IMR-90 (cell line): Measurements from ENCODE around the gene DYRK1B. TPM values are rescaled to one million over a fixed set of nuclear protein-coding genes. Genes with fewer than 3 reads are reported as not detected.
A peak's percentile ranks its signal among the peaks of the same experiment; 100 is the strongest.

Experiments
- ATAC-seq: fragments of 200-7000 bp; cut with Tn5 transposase; 2 replicates; pipeline ENCODE4 v1.9.1; 2020; ENCODE audit warnings: low read depth, mild to moderate bottlenecking, moderate library complexity
- BruUV-seq: library from RNA; stranded (reverse); fragments of 400-500 nt; replicated peaks from 2 replicates; lab custom pipeline; 2021; lab: Mats Ljungman, UMichigan
- CTCF ChIA-PET: fragments of 300-600 bp; formaldehyde crosslinking; extraction: SDS; loops from one replicate; lab custom pipeline; 2021; ENCODE audit warnings: antibody characterized with exemption; lab: Yijun Ruan, JAX
- POLR2A ChIA-PET: fragments of 300-600 bp; sonication (Branson Sonifier 250); formaldehyde crosslinking; loops from one replicate; lab custom pipeline; 2022; ENCODE audit warnings: antibody characterized with exemption; ENCODE audit not compliant: unreplicated experiment; lab: Charles Lee
- DNase-seq: peaks from one replicate; pipeline ENCODE4 v3.0.0; 2013
- H2AFZ ChIP-seq: replicated peaks from 2 replicates; pipeline ENCODE3; 2013; ENCODE audit warnings: low read length, mild to moderate bottlenecking; ENCODE audit not compliant: poor library complexity
- H2AK5ac ChIP-seq: 2 replicates; pipeline ENCODE4 v1.6.1; 2013; ENCODE audit warnings: low read depth, low read length, inconsistent platforms
- H2AK9ac ChIP-seq: replicated peaks from 2 replicates; pipeline ENCODE3; 2013; ENCODE audit warnings: mild to moderate bottlenecking, low read depth, low read length, moderate library complexity; ENCODE audit not compliant: poor library complexity
- H2BK120ac ChIP-seq: 2 replicates; pipeline ENCODE4 v1.6.1; 2013; ENCODE audit warnings: low read depth, low read length, inconsistent platforms
- H2BK15ac ChIP-seq: 3 replicates; pipeline ENCODE4 v1.6.1; 2013; ENCODE audit warnings: low read depth, low read length, inconsistent platforms
- H2BK20ac ChIP-seq: 2 replicates; pipeline ENCODE4 v1.6.1; 2013; ENCODE audit warnings: low read depth, mild to moderate bottlenecking, inconsistent platforms, low read length, moderate library complexity
- H2BK5ac ChIP-seq: 2 replicates; pipeline ENCODE4 v1.6.1; 2013; ENCODE audit warnings: mild to moderate bottlenecking, low read depth, low read length, inconsistent platforms; ENCODE audit not compliant: poor library complexity, severe bottlenecking
- H3K14ac ChIP-seq: replicated peaks from 2 replicates; pipeline ENCODE4 v1.6.1; 2013; ENCODE audit warnings: low read depth, low read length, inconsistent platforms
- H3K18ac ChIP-seq: 2 replicates; pipeline ENCODE4 v1.6.1; 2013; ENCODE audit warnings: low read depth, low read length, control low read depth
- H3K23ac ChIP-seq: 2 replicates; pipeline ENCODE4 v1.6.1; 2013; ENCODE audit warnings: low read depth, low read length, inconsistent platforms
- H3K27ac ChIP-seq: 2 replicates; pipeline ENCODE4 v1.5.1; 2013; ENCODE audit warnings: mild to moderate bottlenecking, control low read depth, low read length; ENCODE audit not compliant: insufficient read depth
- H3K27me3 ChIP-seq: 2 replicates; pipeline ENCODE4 v1.6.1; 2013; ENCODE audit warnings: low read length; ENCODE audit not compliant: control insufficient read depth, insufficient read depth
- H3K36me3 ChIP-seq: 2 replicates; pipeline ENCODE4 v1.6.1; 2013; ENCODE audit warnings: low read length, mixed read lengths; ENCODE audit not compliant: control insufficient read depth, insufficient read depth
- H3K4ac ChIP-seq: 2 replicates; pipeline ENCODE4 v1.6.1; 2013; ENCODE audit warnings: low read depth, low read length, inconsistent platforms
- H3K4me1 ChIP-seq: 2 replicates; pipeline ENCODE4 v1.6.1; 2013; ENCODE audit warnings: low read length, mixed read lengths; ENCODE audit not compliant: control insufficient read depth, insufficient read depth
- H3K4me2 ChIP-seq: 2 replicates; pipeline ENCODE4 v1.6.1; 2013; ENCODE audit warnings: low read depth, mild to moderate bottlenecking, control low read depth, low read length, moderate library complexity
- H3K4me3 ChIP-seq: 2 replicates; pipeline ENCODE4 v1.5.1; 2013; ENCODE audit warnings: low read depth, mild to moderate bottlenecking, control low read depth, low read length, moderate library complexity; ENCODE audit not compliant: insufficient read depth
- H3K56ac ChIP-seq: 2 replicates; pipeline ENCODE4 v1.6.1; 2013; ENCODE audit warnings: low read length, inconsistent platforms; ENCODE audit not compliant: insufficient read depth; ENCODE audit errors: extremely low read depth
- H3K79me1 ChIP-seq, 2 experiments: 2 replicates each; pipeline ENCODE4 v1.6.1; 2013; ENCODE audit warnings: low read length in 2 of 2, inconsistent platforms in 1 of 2, low read depth in 1 of 2
- H3K9ac ChIP-seq: 2 replicates; pipeline ENCODE4 v1.6.1; 2013; ENCODE audit warnings: low read depth, low read length, control low read depth
- H3K9me1 ChIP-seq: 2 replicates; pipeline ENCODE4 v1.6.1; 2013; ENCODE audit warnings: low read length, inconsistent platforms; ENCODE audit not compliant: insufficient read depth
- H3K9me3 ChIP-seq: 2 replicates; pipeline ENCODE4 v1.6.1; 2013; ENCODE audit warnings: low read length; ENCODE audit not compliant: control insufficient read depth, insufficient read depth
- H4K20me1 ChIP-seq: 2 replicates; pipeline ENCODE4 v1.6.1; 2013; ENCODE audit warnings: low read length, inconsistent platforms; ENCODE audit not compliant: insufficient read depth
- H4K5ac ChIP-seq: 2 replicates; pipeline ENCODE4 v1.6.1; 2013; ENCODE audit warnings: mild to moderate bottlenecking, low read depth, low read length, control low read depth
- H4K8ac ChIP-seq, 2 experiments: 2 replicates each; pipeline ENCODE4 v1.6.1; 2013; ENCODE audit warnings: low read depth in 2 of 2, low read length in 2 of 2, control low read depth in 1 of 2, inconsistent platforms in 1 of 2
- H4K91ac ChIP-seq: 2 replicates; pipeline ENCODE4 v1.6.1; 2013; ENCODE audit warnings: low read depth, low read length, inconsistent platforms; ENCODE audit not compliant: insufficient read depth
- BHLHE40 ChIP-seq: fragments of 150-350 bp; IDR thresholded peaks from 2 replicates; pipeline ENCODE4 v1.6.1; 2016; ENCODE audit warnings: mild to moderate bottlenecking, low read depth, low read length
- CEBPB ChIP-seq: IDR thresholded peaks from 2 replicates; pipeline ENCODE4 v1.6.1; 2012; ENCODE audit warnings: low read depth, low read length, improper control_type of control experiment
- CHD1 ChIP-seq: IDR thresholded peaks from 2 replicates; pipeline ENCODE4 v1.6.1; 2012; ENCODE audit warnings: low read depth, low read length, improper control_type of control experiment
- FOS ChIP-seq: fragments of 150-350 bp; IDR thresholded peaks from 2 replicates; pipeline ENCODE4 v1.6.1; 2016; ENCODE audit warnings: low read depth, low read length
- MAFK ChIP-seq: IDR thresholded peaks from 2 replicates; pipeline ENCODE4 v1.6.1; 2012; ENCODE audit warnings: low read depth, low read length, improper control_type of control experiment
- MAZ ChIP-seq: IDR thresholded peaks from 2 replicates; pipeline ENCODE4 v1.6.1; 2012; ENCODE audit warnings: low read depth, mild to moderate bottlenecking, low read length, improper control_type of control experiment, moderate library complexity, borderline replicate concordance
- MXI1 ChIP-seq: IDR thresholded peaks from 2 replicates; pipeline ENCODE4 v1.6.1; 2012; ENCODE audit warnings: low read depth, mild to moderate bottlenecking, low read length, moderate library complexity, borderline replicate concordance
- NFE2L2 ChIP-seq: fragments of 150-350 bp; IDR thresholded peaks from 2 replicates; pipeline ENCODE4 v1.6.1; 2016; ENCODE audit warnings: low read depth, mild to moderate bottlenecking, low read length
- POLR2A ChIP-seq: IDR thresholded peaks from 2 replicates; pipeline ENCODE4 v1.6.1; 2012; ENCODE audit warnings: mild to moderate bottlenecking, low read depth, low read length
- RAD21 ChIP-seq: IDR thresholded peaks from 2 replicates; pipeline ENCODE4 v1.6.1; 2012; ENCODE audit warnings: low read length, improper control_type of control experiment
- RCOR1 ChIP-seq: IDR thresholded peaks from 2 replicates; pipeline ENCODE4 v1.6.1; 2012; ENCODE audit warnings: mild to moderate bottlenecking, low read length, improper control_type of control experiment; ENCODE audit not compliant: insufficient replicate concordance
- RFX5 ChIP-seq: IDR thresholded peaks from 2 replicates; pipeline ENCODE4 v1.8.0; 2012; ENCODE audit warnings: low read depth, mild to moderate bottlenecking, low read length, moderate library complexity
- SMC3 ChIP-seq: fragments of 150-350 bp; IDR thresholded peaks from 2 replicates; pipeline ENCODE4 v1.6.1; 2016; ENCODE audit warnings: low read depth, mild to moderate bottlenecking, antibody characterized with exemption, low read length, moderate library complexity
- WGBS, 2 experiments: methylation state at CpG; one replicate each; pipeline versions ENCODE4 v1.1.5 to v1.1.7; 2013; ENCODE audit warnings: missing lambda C conversion rate in 2 of 2; ENCODE audit not compliant: insufficient read length in 1 of 2; ENCODE audit errors: extremely low coverage in 2 of 2; 5-methylcytosine and 5-hydroxymethylcytosine counted together
- dilution Hi-C: fragments of 300-500 bp; cut with HindIII; formaldehyde crosslinking; loops from one replicate; pipeline ENCODE4 v1.14.3; 2018; ENCODE audit warnings: low sequenced_read_pairs; ENCODE audit not compliant: unreplicated experiment
- in situ Hi-C: fragments of 300-500 bp; cut with MboI; formaldehyde crosslinking; loops from 3 replicates; pipeline ENCODE4 v1.14.3; 2019; ENCODE audit warnings: low sequenced_read_pairs, inconsistent platforms, mixed read lengths
- intact Hi-C: fragments of 100-400 bp; cut with micrococcal nuclease; formaldehyde crosslinking; loops from 2 replicates; pipeline ENCODE4 v1.10.0; 2022
- polyA plus RNA-seq, 3 experiments: library from polyadenylated mRNA; depleted of rRNA; stranded (reverse); fragments of >200 nt; gene quantifications; 2 replicates each; pipeline ENCODE4 v1.2.3, GENCODE V29; 2012; ENCODE audit warnings: low replicate concordance in 1 of 3
- total RNA-seq: library from RNA; depleted of rRNA; stranded (reverse); fragments of >200 nt; gene quantifications from 2 replicates; pipeline ENCODE4 v1.2.3, GENCODE V29; 2012
- TF ChIP-seq, protein P1 (sequence below): fragments of 150-350 bp; IDR thresholded peaks from 2 replicates; pipeline ENCODE4 v1.6.1; 2016; ENCODE audit warnings: low read depth, mild to moderate bottlenecking, low read length, moderate library complexity, borderline replicate concordance
- TF ChIP-seq, protein P2 (sequence below): conservative IDR thresholded peaks from 2 replicates; pipeline ENCODE4 v1.5.1; 2012; ENCODE audit warnings: mild to moderate bottlenecking, low read depth, low read length, improper control_type of control experiment
- TF ChIP-seq, protein P3 (sequence below): fragments of 150-350 bp; IDR thresholded peaks from 2 replicates; pipeline ENCODE4 v1.6.1; 2017; ENCODE audit warnings: mild to moderate bottlenecking, antibody characterized with exemption, low read length, low read depth

Gene DYRK1B
- total and polyA plus RNA-seq, 2 of the 4 experiments (the other 2 are of a cell fraction): 2.7 to 11.4 TPM

DNA sequence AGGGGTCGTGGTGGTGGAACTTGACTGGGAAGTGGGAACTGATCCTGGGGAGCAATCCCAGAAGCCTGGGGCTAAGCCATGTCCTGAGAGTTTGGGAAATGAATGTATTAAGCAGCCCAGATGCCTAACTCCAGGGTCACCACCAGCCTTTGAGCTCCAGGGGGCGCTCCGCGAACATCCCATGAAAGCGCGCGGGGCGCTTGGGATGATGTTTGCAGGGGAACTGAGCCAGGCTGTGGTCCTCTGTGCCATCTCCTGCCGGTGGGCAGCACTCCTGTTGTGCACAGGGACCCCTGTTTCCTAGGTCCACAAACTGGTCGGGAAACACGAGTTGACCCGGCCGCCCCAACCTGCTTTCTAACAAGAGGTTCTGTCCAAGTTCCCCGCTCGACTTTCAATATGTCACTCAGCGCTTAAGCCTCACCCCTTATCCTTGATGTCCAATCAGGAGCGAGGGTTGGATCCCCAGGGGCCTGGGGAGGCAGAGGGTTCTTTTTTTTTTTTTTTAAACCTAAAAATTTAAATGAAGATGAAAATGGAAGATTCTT, 40.9 kb downstream of the DYRK1B start:
- Histone ChIP-seq H3K27me3 (peaks cover 5% of the 10 kb centered on the region), H4K8ac (no peak overlapping the region), H3K4ac (no peak overlapping the region), H2AK5ac (no peak overlapping the region), H3K23ac (no peak overlapping the region), H4K5ac (no peak overlapping the region), H3K56ac (no peak overlapping the region), H2BK120ac (no peak overlapping the region), H2BK15ac (no peak overlapping the region), H2BK5ac (no peak overlapping the region), H2AFZ (peak overlapping the region; percentile 89), H2AK9ac (peak overlapping the region; percentile 8), H3K4me2 (peak overlapping the region; percentile 88), H2BK20ac (no peak overlapping the region), H3K18ac (no peak overlapping the region), H3K9me1 (no peaks in the 10 kb centered on the region), H3K27ac (no peak overlapping the region), H4K91ac (no peak overlapping the region), H3K14ac (no peak overlapping the region), H3K9ac (no peak overlapping the region), H3K4me3 (peak overlapping the region; percentile 69), H3K9me3 (no peaks in the 10 kb centered on the region), H3K4me1 (no peaks in the 10 kb centered on the region), H4K20me1 (no peaks in the 10 kb centered on the region), H3K36me3 (no peaks in the 10 kb centered on the region), H3K79me1 (no peaks in the 10 kb centered on the region)
- dilution Hi-C loops (no loop called here), intact Hi-C loops (loop anchor here (1.0 kb wide), 2 partner anchors 51 to 177 kb away; no protein-coding TSS in a partner anchor), in situ Hi-C loops (loop anchor here (5.0 kb wide), 2 partner anchors 49 to 174 kb away; no protein-coding TSS in a partner anchor)
- TF ChIP-seq MAFK (no peak), NFE2L2 (no peak), MXI1 (no peak), RFX5 (no peak), POLR2A (no peak), RCOR1 (peak; percentile 25), CHD1 (no peak), FOS (no peak), MAZ (peak; percentile 28; the same call in 1 of the 2 replicates), SMC3 (peak; percentile 79), BHLHE40 (no peak), RAD21 (peak; percentile 79), CEBPB (no peak)
- TF ChIP-seq, protein P1, sequence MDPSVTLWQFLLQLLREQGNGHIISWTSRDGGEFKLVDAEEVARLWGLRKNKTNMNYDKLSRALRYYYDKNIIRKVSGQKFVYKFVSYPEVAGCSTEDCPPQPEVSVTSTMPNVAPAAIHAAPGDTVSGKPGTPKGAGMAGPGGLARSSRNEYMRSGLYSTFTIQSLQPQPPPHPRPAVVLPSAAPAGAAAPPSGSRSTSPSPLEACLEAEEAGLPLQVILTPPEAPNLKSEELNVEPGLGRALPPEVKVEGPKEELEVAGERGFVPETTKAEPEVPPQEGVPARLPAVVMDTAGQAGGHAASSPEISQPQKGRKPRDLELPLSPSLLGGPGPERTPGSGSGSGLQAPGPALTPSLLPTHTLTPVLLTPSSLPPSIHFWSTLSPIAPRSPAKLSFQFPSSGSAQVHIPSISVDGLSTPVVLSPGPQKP: no peak
- TF ChIP-seq, protein P2, sequence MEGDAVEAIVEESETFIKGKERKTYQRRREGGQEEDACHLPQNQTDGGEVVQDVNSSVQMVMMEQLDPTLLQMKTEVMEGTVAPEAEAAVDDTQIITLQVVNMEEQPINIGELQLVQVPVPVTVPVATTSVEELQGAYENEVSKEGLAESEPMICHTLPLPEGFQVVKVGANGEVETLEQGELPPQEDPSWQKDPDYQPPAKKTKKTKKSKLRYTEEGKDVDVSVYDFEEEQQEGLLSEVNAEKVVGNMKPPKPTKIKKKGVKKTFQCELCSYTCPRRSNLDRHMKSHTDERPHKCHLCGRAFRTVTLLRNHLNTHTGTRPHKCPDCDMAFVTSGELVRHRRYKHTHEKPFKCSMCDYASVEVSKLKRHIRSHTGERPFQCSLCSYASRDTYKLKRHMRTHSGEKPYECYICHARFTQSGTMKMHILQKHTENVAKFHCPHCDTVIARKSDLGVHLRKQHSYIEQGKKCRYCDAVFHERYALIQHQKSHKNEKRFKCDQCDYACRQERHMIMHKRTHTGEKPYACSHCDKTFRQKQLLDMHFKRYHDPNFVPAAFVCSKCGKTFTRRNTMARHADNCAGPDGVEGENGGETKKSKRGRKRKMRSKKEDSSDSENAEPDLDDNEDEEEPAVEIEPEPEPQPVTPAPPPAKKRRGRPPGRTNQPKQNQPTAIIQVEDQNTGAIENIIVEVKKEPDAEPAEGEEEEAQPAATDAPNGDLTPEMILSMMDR: peak; percentile 91
- TF ChIP-seq, protein P3, sequence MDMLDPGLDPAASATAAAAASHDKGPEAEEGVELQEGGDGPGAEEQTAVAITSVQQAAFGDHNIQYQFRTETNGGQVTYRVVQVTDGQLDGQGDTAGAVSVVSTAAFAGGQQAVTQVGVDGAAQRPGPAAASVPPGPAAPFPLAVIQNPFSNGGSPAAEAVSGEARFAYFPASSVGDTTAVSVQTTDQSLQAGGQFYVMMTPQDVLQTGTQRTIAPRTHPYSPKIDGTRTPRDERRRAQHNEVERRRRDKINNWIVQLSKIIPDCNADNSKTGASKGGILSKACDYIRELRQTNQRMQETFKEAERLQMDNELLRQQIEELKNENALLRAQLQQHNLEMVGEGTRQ: no peak
- ChIA-PET CTCF (interaction anchor here (0.6 to 2.5 kb wide), 11 partner anchors 9 to 177 kb away, joined by 3 to 17 read pairs (median 4); partner anchors contain the start of genes DYRK1B, FBL and PSMC4), POLR2A (no interaction called here)
- 0% methylated on average over 5 of the region's 17 CpGs; no CpG with 5 or more reads in 1 of the 2 experiments for WGBS, 2 experiments
- BruUV-seq: no TSS peak
- ATAC-seq (peak; percentile 99), DNase-seq (peak; percentile 69)
